GM12891 (cell line): Measurements from ENCODE around the gene MRPL44.
"Not testable (repeated sequence)": the region's sequence is repeated elsewhere in the genome, so short reads cannot be mapped to it uniquely, and the experiment has no call there.

Source experiments
- PAX5 ChIP-seq: IDR thresholded peaks from 2 replicates; pipeline ENCODE4 v1.6.1; 2011; ENCODE audit warnings: low read length, moderate library complexity, mild to moderate bottlenecking; ENCODE audit not compliant: insufficient read depth, severe bottlenecking
- POLR2A ChIP-seq: IDR thresholded peaks from 2 replicates; pipeline ENCODE4 v1.6.1; 2011; ENCODE audit warnings: low read depth, low read length, control low read depth
- POLR2AphosphoS5 ChIP-seq: IDR thresholded peaks from 2 replicates; pipeline ENCODE4 v1.6.1; 2011; ENCODE audit warnings: low read depth, low read length, control low read depth
- POU2F2 ChIP-seq: IDR thresholded peaks from 2 replicates; pipeline ENCODE4 v1.6.1; 2011; ENCODE audit warnings: low read depth, mild to moderate bottlenecking, control low read depth, low read length, moderate library complexity
- SPI1 ChIP-seq: IDR thresholded peaks from 2 replicates; pipeline ENCODE4 v1.6.1; 2011; ENCODE audit warnings: low read depth, low read length, control low read depth
- TAF1 ChIP-seq: IDR thresholded peaks from 2 replicates; pipeline ENCODE4 v1.6.1; 2011; ENCODE audit warnings: low read depth, low read length, control low read depth

DNA sequence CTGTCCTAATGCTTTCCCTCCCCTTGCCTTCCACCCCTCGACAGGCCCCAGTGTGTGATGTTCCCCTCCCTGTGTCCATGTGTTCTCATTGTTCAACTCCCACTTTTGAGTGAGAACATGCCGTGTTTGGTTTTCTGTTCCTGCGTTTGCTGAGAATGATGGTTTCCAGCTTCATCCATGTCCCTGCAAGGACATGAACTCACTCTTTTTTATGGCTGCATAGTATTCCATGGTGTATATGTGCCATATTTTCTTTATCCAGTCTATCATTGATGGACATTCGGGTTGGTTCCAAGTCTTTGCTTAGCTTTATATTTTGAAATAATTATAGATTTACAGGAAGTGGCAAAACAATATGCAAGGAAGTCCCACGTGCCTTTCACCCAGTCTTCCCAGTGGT, 43.4 kb downstream of the MRPL44 start:
- not testable (repeated sequence) for TF ChIP-seq POLR2A, POLR2AphosphoS5, SPI1, TAF1, PAX5, POU2F2
